A673 (cell line): Measurements from ENCODE around the gene ECEL1. TPM values are rescaled to one million over a fixed set of nuclear protein-coding genes. Genes with fewer than 3 reads are reported as not detected.

ENCODE experiments used
- BruUV-seq: library from RNA; stranded (reverse); fragments of 400-500 nt; replicated peaks from 2 replicates; lab custom pipeline; 2021; lab: Mats Ljungman, UMichigan
- CTCF ChIA-PET: fragments of 300-600 bp; sonication (Branson Sonifier 250); formaldehyde crosslinking; loops from one replicate; lab custom pipeline; 2022; ENCODE audit warnings: antibody characterized with exemption; lab: Charles Lee
- POLR2A ChIA-PET: fragments of 300-600 bp; sonication (Branson Sonifier 250); formaldehyde crosslinking; loops from one replicate; lab custom pipeline; 2022; ENCODE audit warnings: antibody characterized with exemption; ENCODE audit not compliant: low non-redundant PET; lab: Charles Lee
- DNase-seq: peaks from one replicate; pipeline ENCODE4 v3.0.0-alpha.2; 2015; ENCODE audit warnings: low spot score
- H3K27ac ChIP-seq: fragments of 200-600 bp; sonication (generic); 2 replicates; pipeline ENCODE4 v1.5.1; 2016; ENCODE audit warnings: mixed run types, low read depth, mild to moderate bottlenecking, mixed read lengths, antibody characterized with exemption, low read length; ENCODE audit not compliant: poor library complexity, severe bottlenecking
- H3K27me3 ChIP-seq: fragments of 200-600 bp; sonication (generic); replicated peaks from 2 replicates; pipeline ENCODE4 v1.6.1; 2017; ENCODE audit warnings: mixed run types, low read depth, mild to moderate bottlenecking, mixed read lengths, antibody characterized with exemption, low read length; ENCODE audit not compliant: insufficient read depth, poor library complexity
- H3K36me3 ChIP-seq: fragments of 200-600 bp; sonication (generic); 2 replicates; pipeline ENCODE4 v1.6.1; 2016; ENCODE audit warnings: mixed run types, mild to moderate bottlenecking, mixed read lengths, antibody characterized with exemption, low read length; ENCODE audit not compliant: insufficient read depth, poor library complexity, severe bottlenecking
- H3K4me1 ChIP-seq: fragments of 200-600 bp; sonication (generic); 2 replicates; pipeline ENCODE4 v1.6.1; 2017; ENCODE audit warnings: mixed run types, mild to moderate bottlenecking, mixed read lengths, antibody characterized with exemption, low read length; ENCODE audit not compliant: insufficient read depth, poor library complexity, severe bottlenecking
- H3K4me3 ChIP-seq: fragments of 200-600 bp; sonication (generic); 2 replicates; pipeline ENCODE4 v1.5.1; 2016; ENCODE audit warnings: low read depth, mixed run types, mild to moderate bottlenecking, mixed read lengths, low read length; ENCODE audit not compliant: poor library complexity, severe bottlenecking
- H3K9me3 ChIP-seq: fragments of 200-600 bp; sonication (generic); 2 replicates; pipeline ENCODE4 v1.6.1; 2016; ENCODE audit warnings: mixed run types, low read depth, mild to moderate bottlenecking, mixed read lengths, antibody characterized with exemption, low read length; ENCODE audit not compliant: poor library complexity, severe bottlenecking
- EZH2 ChIP-seq: fragments of 200-600 bp; sonication (generic); IDR thresholded peaks from 2 replicates; pipeline ENCODE4 v1.6.1; 2017; ENCODE audit warnings: borderline replicate concordance, low read depth, mild to moderate bottlenecking, mixed read lengths, antibody characterized with exemption, low read length; ENCODE audit not compliant: poor library complexity, severe bottlenecking
- intact Hi-C: fragments of 100-400 bp; cut with micrococcal nuclease; formaldehyde crosslinking; loops from one replicate; pipeline ENCODE4 v1.10.0; 2022; ENCODE audit not compliant: unreplicated experiment
- total RNA-seq: library from RNA; stranded (reverse); gene quantifications from 2 replicates; pipeline ENCODE4 v1.2.3, GENCODE V29; 2021
- TF ChIP-seq, protein P1 (sequence below): fragments of 300-800, 200-600 bp; sonication (generic); conservative IDR thresholded peaks from 2 replicates; pipeline ENCODE4 v1.5.1; 2017; ENCODE audit warnings: low read depth, mild to moderate bottlenecking, antibody characterized with exemption, low read length, moderate library complexity, mixed read lengths

Gene ECEL1
- total RNA-seq, 1 experiment from 2014 or later, result 0.19 TPM

DNA sequence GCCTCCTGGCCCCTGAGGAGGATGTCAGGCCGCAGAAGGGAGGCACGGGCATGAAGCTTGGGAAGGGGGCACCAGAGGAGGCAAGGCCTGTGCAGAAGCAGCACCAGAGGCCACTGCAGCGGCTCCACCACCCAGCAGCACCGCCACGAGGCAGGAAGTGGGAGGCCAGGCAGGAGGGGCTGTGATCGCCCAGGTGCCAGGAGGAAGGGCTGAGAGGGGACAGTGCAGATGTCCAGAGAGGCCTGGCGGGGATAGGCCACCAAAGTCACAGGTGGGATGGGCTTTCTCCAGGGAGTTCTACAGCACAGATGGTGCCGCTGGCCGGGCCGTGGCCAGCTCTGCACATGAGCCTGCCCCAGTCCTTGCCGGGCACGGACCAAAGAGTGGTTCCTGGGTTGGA is 37.7 kb downstream of the ECEL1 start:
- no TSS peak for BruUV-seq
- no peak for TF ChIP-seq EZH2
- TF ChIP-seq, protein P1, sequence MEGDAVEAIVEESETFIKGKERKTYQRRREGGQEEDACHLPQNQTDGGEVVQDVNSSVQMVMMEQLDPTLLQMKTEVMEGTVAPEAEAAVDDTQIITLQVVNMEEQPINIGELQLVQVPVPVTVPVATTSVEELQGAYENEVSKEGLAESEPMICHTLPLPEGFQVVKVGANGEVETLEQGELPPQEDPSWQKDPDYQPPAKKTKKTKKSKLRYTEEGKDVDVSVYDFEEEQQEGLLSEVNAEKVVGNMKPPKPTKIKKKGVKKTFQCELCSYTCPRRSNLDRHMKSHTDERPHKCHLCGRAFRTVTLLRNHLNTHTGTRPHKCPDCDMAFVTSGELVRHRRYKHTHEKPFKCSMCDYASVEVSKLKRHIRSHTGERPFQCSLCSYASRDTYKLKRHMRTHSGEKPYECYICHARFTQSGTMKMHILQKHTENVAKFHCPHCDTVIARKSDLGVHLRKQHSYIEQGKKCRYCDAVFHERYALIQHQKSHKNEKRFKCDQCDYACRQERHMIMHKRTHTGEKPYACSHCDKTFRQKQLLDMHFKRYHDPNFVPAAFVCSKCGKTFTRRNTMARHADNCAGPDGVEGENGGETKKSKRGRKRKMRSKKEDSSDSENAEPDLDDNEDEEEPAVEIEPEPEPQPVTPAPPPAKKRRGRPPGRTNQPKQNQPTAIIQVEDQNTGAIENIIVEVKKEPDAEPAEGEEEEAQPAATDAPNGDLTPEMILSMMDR, result no peak
- CTCF ChIA-PET, result no interaction called here
- no peaks in the 10 kb centered on the region for H3K36me3 ChIP-seq
- H3K27ac ChIP-seq, result no peak overlapping the region
- no peaks in the 10 kb centered on the region for H3K27me3 ChIP-seq
- no peaks in the 10 kb centered on the region for H3K9me3 ChIP-seq
- no peaks in the 10 kb centered on the region for H3K4me1 ChIP-seq
- no peak for DNase-seq
- intact Hi-C loops, result no loop called here
- POLR2A ChIA-PET, result no interaction called here
- H3K4me3 ChIP-seq, result no peak overlapping the region

DNA sequence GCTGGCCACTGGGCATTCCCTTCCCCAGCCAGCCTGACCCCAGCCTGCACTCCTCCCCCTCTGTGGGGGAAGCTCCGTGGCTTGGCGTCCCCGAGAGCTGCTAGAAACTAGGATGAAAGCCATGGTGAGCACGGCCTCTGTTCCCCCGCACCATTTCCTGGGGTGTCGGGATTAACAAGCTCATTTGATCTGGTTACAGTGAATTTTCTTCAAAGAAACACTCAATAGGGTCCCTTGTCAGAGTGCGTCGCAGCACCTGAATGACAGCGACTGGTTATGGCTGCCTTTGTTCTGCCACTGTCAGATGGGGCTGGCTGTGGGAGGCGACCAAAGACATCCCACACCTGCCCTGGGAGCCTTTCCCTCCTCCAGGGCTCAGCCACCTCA is 39.3 kb downstream of the ECEL1 start:
- no peak for DNase-seq
- TF ChIP-seq, protein P1, result no peak
- no peak for TF ChIP-seq EZH2
- Histone ChIP-seq H3K4me1 (no peaks in the 10 kb centered on the region), H3K36me3 (no peaks in the 10 kb centered on the region), H3K27ac (no peak overlapping the region), H3K27me3 (no peaks in the 10 kb centered on the region), H3K9me3 (no peaks in the 10 kb centered on the region), H3K4me3 (no peak overlapping the region)
- no TSS peak for BruUV-seq
- CTCF ChIA-PET, result interaction anchor here (0.5 kb wide), 1 partner anchor 194 kb away, joined by 5 read pairs; no protein-coding TSS in a partner anchor
- POLR2A ChIA-PET, result no interaction called here
- intact Hi-C loops, result no loop called here

DNA sequence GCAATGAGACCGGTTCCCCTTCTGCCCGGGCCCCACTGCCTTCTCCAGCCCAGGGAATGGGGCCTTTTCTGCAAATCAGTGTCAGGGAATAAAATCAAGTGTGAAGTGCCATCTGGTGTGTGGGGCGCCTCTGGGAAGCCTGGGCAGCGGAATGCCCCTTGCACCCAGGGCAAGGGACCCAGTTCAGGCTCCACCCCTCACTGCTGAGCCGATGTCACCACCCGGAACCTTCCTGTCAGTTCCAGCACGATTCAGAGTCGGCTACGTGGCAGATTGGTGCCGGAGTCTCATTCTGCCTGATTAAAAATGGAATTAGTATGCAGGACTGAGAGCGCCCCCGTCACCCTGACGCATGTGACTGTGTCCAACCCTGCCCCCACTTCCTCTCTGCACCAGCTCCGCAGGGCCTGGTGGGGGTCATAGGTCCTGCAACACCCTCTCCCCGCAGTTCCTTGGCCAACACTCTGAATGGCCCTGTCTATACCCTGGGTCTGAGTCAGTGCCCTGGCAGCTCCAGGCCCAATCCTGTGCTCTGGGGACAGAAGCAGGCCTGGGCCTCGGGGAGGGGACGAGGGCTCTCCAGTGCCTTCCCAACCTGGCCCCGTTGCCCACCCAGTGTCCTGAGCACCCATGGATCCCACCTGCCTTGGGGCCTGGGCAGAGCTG is 39.9 kb downstream of the ECEL1 start:
- intact Hi-C loops, result no loop called here
- POLR2A ChIA-PET, result no interaction called here

More for the DNA sequence above, 39.9 kb downstream of the ECEL1 start:
- Histone ChIP-seq H3K4me3 (no peak overlapping the region), H3K36me3 (no peaks in the 10 kb centered on the region), H3K9me3 (no peaks in the 10 kb centered on the region), H3K4me1 (no peaks in the 10 kb centered on the region), H3K27me3 (no peaks in the 10 kb centered on the region), H3K27ac (no peak overlapping the region)
- CTCF ChIA-PET, result no interaction called here
- DNase-seq, result no peak
- BruUV-seq, result no TSS peak
- no peak for TF ChIP-seq EZH2
- TF ChIP-seq, protein P1, result no peak
